Occipital lobe (tissue), 2 donors: Measurements from ENCODE around the gene CDC27. TPM values are rescaled to one million over a fixed set of nuclear protein-coding genes. Genes with fewer than 3 reads are reported as not detected.
"Not testable (repeated sequence)": the region's sequence is repeated elsewhere in the genome, so short reads cannot be mapped to it uniquely, and the experiment has no call there.

Experiments used
- DNase-seq: peaks from one replicate; lab custom pipeline; 2025; lab: John Stamatoyannopoulos, UW
- total RNA-seq: library from RNA; depleted of rRNA; stranded (reverse); fragments of >200 nt; gene quantifications from one replicate; pipeline ENCODE4 v1.2.3, GENCODE V29; 2014

The CDC27 gene
- total RNA-seq, 1 donor from 2014 or later, result 168 TPM

GRCh38 chr17:47193931-47194511, 4.9 kb upstream of the CDC27 start:
- no peak for DNase-seq

- DNase-seq, result no peak
These were observed 3.5 kb upstream of the CDC27 start for GRCh38 chr17:47192554-47192953.

- no peak for DNase-seq
These were observed 1.7 kb upstream of the CDC27 start for GRCh38 chr17:47190770-47191169.

GRCh38 chr17:47190243-47190642, 1.1 kb upstream of the CDC27 start:
- no peak for DNase-seq

GRCh38 chr17:47189732-47190237, 690 bp upstream of the CDC27 start:
- no peak for DNase-seq

DNA sequence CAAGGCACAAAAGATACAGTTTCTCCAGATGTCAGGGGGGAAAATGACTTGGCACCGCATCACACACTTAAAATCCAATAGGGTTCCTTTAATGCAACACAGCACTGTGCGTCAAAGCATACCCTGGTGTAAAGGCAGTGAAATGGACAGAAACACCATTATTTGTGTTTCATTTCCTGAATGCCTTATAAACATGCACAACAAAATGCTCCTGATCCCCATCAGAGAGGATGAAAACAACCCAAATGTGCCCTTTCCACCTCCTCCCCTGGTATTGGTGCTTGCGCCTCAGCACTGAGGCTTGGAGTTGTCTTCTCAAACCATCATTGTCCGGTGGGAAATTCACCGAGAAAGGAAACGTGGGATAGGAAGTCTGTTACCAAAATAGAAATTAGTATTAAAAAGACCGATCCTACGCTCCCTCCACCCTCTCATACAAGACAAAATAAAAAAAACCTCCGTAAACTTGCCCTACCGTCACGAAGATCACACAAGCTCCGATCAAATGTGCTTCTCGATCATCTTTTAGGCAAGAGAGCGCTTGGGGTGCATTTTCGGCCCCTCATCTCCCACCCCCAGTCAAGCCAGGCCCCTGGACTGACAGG, 722 bp downstream of the CDC27 start:
- no peak for DNase-seq

- no peak for DNase-seq
These were observed 4.4 kb downstream of the CDC27 start for GRCh38 chr17:47184681-47185080.

GRCh38 chr17:47180988-47181387, 8.1 kb downstream of the CDC27 start:
- not testable (repeated sequence) for DNase-seq

DNA sequence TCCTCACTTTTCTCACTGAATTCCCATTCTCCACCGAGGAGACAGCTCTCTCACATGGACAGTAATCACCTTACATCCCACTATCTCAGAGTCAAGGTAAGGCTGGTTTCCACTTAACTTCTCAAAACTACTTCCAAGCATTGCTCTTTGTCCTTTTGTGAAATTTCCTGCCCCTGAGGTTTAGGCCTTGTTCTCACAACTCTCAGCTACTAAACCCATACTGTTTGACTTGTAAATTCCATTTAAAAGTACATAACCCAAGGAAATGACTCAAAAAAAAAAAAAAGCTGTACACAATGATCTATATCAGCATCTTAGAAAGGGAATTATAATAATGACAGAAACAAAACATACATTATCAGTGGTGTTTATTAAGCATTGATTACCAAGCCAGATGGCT, 8.8 kb downstream of the CDC27 start:
- no peak for DNase-seq

DNA sequence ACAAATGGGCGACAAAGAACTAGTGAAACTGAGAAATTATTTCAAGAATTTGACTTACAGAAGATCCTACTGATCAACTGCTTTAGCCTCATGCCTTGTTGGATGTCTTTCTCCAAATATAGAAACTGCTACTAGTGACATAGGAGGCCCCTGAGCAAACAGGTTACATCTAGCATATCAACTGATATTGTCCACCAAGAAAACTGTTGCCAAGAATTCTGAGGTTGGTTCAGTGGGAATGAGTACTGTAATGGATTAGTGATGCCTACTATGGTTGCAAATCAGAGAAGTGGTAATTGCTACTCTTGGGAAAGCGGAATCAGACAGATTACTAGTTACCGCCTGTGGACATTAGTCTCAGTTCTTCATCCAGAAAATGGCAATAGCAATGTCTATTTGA, 10.0 kb downstream of the CDC27 start:
- DNase-seq, result no peak

DNA sequence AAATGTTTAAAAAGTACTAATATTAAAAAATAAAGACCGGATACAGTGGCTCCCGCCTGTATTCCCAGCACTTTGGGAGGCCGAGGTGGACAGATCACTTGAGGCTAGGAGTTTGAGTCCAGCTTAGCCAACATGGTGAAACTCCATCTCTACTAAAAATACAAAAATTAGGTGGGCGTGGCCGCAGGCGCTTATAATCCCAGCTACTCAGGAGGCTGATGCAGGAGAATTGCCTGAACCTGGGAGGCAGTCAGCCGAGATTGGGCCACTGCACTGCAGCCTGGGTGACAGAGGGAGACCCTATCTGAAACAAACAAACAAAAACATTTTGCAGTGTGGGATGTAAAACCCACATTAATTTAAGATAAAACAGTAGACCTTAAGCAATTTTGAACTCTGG, 11.8 kb downstream of the CDC27 start:
- no peak for DNase-seq

GRCh38 chr17:47176389-47176826, 12.7 kb downstream of the CDC27 start:
- no peak for DNase-seq

DNA sequence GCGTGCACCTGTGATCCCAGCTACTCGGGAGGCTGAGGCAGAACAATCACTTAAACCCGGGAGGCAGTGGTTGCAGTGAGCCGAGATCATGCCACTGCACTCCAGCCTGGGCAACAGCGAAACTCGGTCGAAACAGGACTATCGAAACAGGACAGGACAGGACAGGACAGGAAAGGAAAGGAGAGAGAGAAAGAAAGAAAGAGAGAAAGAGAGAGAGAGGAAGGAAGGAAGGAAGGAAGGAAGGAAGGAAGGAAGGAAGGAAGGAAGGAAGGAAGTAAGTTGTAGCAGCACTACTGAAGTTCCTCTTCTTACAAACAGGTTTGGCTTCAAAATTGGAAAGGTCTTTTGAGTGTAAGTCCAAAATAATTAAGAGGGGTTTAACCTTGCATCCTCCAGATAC, 14.3 kb downstream of the CDC27 start:
- not testable (repeated sequence) for DNase-seq

GRCh38 chr17:47172696-47173565, 16.2 kb downstream of the CDC27 start:
- no peak for DNase-seq

- DNase-seq, result no peak
These were observed 18.4 kb downstream of the CDC27 start for GRCh38 chr17:47170710-47171109.

GRCh38 chr17:47168896-47169295, 20.2 kb downstream of the CDC27 start:
- DNase-seq, result not testable (repeated sequence)

DNA sequence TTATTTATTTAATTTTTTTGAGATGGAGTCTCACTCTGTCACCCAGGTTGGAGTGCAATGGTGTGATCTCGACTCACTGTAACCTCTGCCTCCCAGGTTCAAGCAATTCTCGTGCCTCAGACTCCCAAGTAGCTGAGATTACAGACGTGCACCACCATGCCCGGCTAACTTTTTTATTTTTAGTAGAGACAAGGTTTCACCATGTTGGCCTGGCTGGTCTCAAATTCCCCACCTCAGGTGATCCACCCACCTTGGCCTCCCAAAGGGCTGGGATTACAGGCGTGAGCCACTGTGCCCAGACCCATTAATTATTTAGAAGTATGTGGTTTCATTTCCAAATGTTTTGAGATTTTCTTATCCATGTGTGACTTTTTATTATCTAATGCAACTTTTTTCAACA, 22.2 kb downstream of the CDC27 start:
- DNase-seq, result not testable (repeated sequence)

DNA sequence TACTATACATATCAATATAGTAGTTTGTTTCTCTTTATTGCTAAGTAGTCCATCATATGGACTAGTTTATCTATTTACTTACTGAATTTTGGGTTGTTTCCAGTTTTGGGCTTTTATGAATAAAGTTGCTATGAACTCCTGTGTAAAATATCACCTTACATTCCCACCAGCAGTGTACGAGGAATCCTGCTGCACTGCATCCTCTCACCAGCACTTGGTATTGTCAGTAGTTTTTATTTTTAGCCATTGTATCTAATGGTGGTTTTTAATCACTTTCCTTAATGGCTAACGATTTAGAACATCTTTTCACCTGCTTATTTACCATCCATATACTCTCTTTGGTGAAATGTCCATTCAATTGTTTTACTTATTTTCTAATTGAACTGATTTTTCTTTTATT, 24.0 kb downstream of the CDC27 start:
- no peak for DNase-seq

DNA sequence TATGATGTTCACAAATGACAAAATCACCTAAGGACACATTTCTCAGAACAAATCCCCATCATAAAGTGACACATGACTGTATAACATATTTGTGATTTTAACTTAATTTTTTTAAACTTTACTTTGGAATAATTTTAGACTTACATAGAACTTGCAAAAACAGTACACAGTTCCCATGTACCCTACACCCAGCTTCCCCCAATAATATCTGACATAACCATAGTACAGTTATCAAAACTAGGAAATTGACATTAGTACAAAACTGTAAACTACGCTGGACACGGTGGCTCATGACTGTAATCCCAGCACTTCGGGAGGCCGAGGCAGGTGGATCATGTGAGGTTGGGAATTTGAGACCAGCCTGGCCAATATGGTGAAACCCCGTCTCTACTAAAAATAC, 24.8 kb downstream of the CDC27 start:
- no peak for DNase-seq

GRCh38 chr17:47162013-47162622, 27.0 kb downstream of the CDC27 start:
- DNase-seq, result no peak

- no peak for DNase-seq
These were observed 29.8 kb downstream of the CDC27 start for GRCh38 chr17:47159315-47159714.

DNA sequence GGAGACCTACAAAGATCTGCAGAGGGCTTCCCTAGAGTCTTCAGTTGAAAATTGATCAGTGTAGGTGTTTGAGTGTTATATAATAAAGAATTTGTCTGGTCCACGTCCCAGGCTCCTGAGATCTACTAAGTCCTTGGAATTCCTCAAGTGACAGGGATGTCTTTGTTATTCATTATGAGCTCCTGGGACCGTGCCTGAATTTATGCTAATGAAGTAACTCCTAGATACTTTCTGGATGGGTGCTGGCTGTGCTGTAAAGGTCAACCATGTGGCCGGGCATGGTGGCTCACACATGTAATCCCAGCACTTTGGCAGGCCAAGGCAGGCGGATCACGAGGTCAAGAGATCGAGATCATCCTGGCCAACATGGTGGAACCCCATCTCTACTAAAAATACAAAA, 43.7 kb downstream of the CDC27 start:
- DNase-seq, result no peak
